IPS-11a (cell line): ENCODE results near the gene PHACTR3.
"Not testable (repeated sequence)": the region's sequence is repeated elsewhere in the genome, so short reads cannot be mapped to it uniquely, and the experiment has no call there.

Experiments
- H3K4me3 ChIP-seq: one replicate; pipeline ENCODE4 v1.5.1; 2013; ENCODE audit warnings: low read depth, low read length, control low read depth

Gene PHACTR3

GRCh38 chr20:59603781-59604541 is at the start of gene PHACTR3:
PHACTR3 (plus strand) TSS chr20:59604540; CDS start chr20:59605015, 475 bp downstream.
- peak within 1 kb of the TSS; percentile 17 for H3K4me3 ChIP-seq

- not testable (repeated sequence) for H3K4me3 ChIP-seq
Measured at GRCh38 chr20:59557733-59558529, 46.4 kb upstream of the PHACTR3 start.

DNA sequence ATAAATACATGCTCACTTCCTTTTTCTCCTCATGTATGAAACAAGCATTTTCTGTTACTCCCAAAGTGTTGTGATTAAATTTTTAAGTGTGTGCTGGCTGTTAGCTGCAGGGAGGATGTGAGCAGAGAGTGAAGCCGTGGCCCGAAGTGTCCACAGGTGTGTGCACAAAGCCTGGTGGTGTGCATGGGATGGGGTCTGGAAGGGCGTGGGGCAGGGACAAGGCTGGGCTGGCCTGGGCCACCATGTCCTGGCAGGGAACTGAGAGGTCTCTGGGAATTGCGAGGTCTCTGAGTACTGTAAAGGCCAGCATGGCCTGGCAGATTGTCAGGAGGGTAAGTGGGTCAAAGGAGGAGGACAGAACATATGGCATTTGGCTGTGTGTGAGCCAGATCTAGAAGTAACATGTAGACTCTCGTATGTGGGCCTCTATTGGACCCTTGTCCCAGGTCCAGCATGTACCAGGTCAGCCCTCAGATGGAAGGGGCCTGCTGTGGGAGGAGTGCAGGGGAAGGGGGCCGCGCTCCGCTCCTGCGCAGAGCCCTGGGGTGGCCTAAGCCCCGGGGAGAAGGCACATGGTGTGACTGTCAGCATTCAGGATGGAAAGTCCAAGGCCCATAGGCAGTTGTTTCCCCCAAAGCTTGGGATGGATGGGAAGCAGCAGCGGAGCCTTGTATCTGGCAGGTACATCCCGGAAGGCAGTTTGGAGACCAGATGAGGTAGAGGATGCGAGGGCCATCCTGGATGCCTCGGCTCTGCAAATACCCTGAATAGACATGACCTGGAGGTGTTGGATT is 45.1 kb upstream of the PHACTR3 start:
- H3K4me3 ChIP-seq, result no peak overlapping the region

GRCh38 chr20:59559863-59560262 is 44.5 kb upstream of the PHACTR3 start:
- H3K4me3 ChIP-seq, result no peak overlapping the region

GRCh38 chr20:59560588-59561227 is 43.6 kb upstream of the PHACTR3 start:
- H3K4me3 ChIP-seq, result no peak overlapping the region

DNA sequence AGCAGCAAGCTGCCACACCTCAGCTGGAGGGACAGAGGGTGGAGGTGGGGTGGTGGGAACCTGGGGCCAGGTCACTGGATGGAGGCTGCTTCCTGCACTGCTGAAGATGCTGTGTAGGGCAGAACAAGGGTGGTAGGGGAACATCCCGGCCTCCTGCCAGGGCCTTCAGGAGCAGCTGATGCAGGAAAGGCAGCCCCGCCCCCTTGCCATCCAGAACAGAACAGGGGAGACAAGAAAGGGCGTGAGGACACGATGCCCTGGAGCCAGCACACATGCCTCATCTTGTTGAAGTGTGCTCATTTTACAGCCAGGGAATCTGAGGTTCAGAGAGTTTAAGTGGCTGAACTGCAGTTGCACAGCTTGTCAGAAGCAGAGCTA is 43.1 kb upstream of the PHACTR3 start:
- no peak overlapping the region for H3K4me3 ChIP-seq

DNA sequence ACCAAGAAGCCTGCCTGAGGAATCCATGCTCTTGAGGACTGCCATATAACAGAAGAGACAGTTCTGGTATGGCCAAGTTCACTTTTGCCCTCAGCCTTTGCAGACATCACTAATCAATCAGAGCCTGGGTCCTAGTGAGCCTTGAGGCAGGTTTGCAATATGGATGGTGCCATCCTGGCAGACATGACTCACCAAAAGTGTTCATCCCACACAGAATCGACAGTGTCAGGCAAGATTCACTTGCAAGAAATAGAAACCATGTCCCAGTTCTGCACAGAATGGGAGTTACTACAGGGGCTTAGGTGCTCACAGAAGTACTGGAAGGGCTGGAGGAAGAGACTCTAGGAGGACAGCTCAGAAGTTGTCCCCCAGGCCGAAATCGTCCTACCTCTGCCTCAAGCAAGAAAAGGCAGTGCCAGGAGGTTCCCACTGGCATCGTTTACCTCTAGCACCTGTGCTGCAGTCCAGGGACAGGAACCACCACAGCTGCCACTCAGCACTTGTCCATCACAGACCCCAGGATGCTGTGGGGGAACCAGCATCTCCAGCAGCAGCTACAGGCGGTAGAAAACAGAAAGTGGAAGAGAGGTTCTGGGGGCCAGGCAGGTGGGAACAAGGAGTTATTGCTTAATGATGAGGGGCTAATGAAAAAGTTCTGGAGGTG is 42.6 kb upstream of the PHACTR3 start:
- no peak overlapping the region for H3K4me3 ChIP-seq

GRCh38 chr20:59564171-59564570 is 40.2 kb upstream of the PHACTR3 start:
- no peak overlapping the region for H3K4me3 ChIP-seq

GRCh38 chr20:59564943-59565342 is 39.4 kb upstream of the PHACTR3 start:
- no peak overlapping the region for H3K4me3 ChIP-seq

DNA sequence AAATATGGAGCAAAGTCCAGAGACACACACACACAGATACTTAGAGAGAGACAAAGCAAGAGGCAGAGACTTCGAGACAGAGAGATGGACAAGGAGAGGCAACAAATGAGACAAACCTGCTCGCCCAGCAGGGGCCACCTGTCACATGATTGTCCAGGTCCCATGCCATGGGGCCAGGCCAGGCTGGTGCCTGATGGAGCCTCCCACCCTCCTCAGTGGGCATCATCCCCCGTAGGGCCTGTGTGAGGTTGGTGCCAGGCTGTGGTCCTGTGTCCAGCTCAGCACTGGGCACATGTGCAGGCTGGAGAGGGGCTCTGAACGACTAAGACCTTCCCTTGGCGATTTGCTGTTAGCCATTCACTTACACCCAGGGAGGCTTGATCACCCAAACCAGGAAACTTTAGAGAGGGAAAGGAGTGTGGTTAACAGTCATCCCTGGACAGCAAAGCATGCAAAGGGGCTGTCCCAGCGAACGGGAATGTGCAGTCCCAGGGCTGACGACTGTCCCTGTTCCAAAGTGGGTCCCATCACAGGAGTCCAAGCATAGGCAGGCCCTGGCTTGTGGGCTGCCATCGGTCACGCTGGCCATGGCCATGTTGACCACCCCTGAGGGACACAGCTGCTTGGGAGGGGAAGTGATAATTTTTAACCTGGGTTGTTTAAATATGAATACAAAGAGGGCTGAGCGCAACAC is 38.4 kb upstream of the PHACTR3 start:
- H3K4me3 ChIP-seq, result no peak overlapping the region

DNA sequence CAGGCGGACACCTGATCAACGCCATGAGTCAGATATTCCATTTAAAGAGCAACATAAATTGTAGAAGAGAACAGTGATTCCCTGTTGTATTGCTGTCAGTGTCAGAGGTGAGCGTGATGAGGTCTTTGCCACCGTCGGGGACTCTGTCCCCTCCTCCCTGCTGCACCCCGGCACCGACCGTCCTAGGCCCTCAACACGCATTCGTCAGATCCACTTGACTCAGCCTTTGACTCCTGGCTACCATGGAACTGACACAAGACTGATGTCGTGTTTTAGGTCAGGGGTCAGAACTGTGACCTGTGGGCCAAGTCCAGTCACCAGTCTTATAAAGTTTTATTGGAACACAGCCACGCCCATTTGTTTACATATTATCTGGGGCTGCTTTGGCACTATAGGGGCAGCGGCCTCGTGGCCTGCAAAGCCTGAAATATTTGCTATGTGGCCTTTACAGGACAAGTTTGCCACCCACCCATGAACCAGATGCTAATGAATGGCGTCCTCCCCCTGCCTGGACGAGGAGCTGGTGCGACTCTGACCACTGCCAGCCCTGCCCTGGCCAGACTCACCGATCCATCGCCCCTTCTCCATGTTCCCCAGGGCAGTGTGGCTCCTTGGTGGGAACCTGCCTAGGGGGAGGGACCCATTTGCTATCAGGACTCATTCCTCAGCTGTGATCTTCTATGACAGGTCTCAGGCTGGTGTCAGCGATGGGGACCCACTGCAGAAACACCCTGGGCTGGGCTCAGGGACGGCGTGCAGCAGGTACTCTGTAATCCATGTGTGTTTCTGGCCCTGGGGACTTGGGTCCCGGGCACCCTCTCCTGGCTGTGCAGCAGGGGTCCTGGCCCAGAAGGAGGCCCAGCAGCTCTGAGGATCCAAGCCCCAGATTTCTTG is 37.5 kb upstream of the PHACTR3 start:
- H3K4me3 ChIP-seq, result no peak overlapping the region

- H3K4me3 ChIP-seq, result no peak overlapping the region
Measured at GRCh38 chr20:59567585-59568508, 36.5 kb upstream of the PHACTR3 start.

DNA sequence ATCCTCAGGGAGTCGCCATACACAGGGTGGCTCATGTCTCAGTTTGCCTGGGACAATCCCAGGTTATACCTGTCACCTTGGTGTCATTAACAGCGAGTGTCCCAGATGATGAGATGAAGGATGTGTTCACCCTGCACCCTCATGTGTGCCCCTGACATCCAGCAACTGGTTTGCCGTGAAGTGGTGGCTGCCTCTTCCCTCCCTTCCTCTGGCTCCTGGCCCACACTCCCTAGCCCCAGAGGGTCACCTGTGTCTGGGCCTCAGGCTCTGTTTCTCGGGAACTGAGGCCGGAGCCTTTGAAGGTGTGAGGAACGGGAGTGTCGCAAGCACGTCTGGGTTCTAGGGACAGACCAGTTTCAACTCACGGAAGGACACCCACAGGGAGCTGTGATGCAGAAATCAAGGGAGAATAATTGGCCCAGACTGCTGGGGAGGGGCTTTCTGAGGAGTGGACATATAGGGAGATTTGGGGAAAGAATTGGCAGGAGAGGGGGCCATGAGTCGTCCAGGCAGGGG is 35.8 kb upstream of the PHACTR3 start:
- no peak overlapping the region for H3K4me3 ChIP-seq

GRCh38 chr20:59569305-59569704 is 35.0 kb upstream of the PHACTR3 start:
- no peak overlapping the region for H3K4me3 ChIP-seq

GRCh38 chr20:59571151-59571550 is 33.2 kb upstream of the PHACTR3 start:
- no peak overlapping the region for H3K4me3 ChIP-seq

- peak overlapping the region; percentile 38 for H3K4me3 ChIP-seq
Measured at GRCh38 chr20:59571551-59572314, 32.6 kb upstream of the PHACTR3 start.

DNA sequence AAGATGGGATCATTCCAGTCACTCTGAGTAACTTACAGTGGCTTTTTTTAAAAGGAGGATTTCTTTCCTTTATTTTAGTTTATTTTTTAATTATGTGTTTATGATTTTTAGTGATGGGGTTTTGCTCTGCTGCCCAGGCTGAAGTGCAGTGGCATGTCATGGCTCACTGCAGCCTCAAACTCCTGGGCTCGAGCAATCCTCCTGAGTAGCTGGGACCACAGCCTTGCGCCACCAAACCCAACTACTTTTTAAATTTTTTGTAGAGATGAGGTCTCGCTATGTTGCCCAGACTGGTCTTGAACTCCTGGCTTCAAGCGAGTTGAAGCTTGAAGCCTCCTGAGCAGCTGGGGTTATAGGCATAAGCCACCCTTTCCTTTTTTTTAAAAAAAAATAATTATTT is 31.8 kb upstream of the PHACTR3 start:
- H3K4me3 ChIP-seq, result no peak overlapping the region
